RPMI7951 (cell line): ENCODE measurements around the gene KLK11. TPM values are rescaled to one million over a fixed set of nuclear protein-coding genes. Genes with fewer than 3 reads are reported as not detected.

Experiments
- DNase-seq: peaks from one replicate; pipeline ENCODE4 v3.0.0-alpha.2; 2012; ENCODE audit warnings: low read depth
- total RNA-seq: library from RNA; depleted of rRNA; stranded (reverse); fragments of >200 nt; shearing (Covaris generic); gene quantifications from 2 replicates; pipeline ENCODE4 v1.2.3, GENCODE V29; 2014; rRNA removed

The KLK11 gene
- total RNA-seq, 1 experiment from 2014 or later: not detected

- no peak for DNase-seq
Measured at GRCh38 chr19:50972795-50973376, 53.5 kb downstream of the KLK11 start.

Other genes with a start within 250 kb of the KLK11 start
- gene ACP4, start 236.2 kb downstream of the KLK11 start, total RNA-seq: not detected in 2 replicates
- gene KLK1, start 202.8 kb downstream of the KLK11 start, total RNA-seq: not detected in 2 replicates
- not detected in 2 replicates for gene KLK15, start 193.0 kb downstream of the KLK11 start, total RNA-seq
- gene KLK3, start 171.7 kb downstream of the KLK11 start, total RNA-seq: not detected in 2 replicates
- not detected in 2 replicates for gene KLK2, start 153.2 kb downstream of the KLK11 start, total RNA-seq
- not detected in 2 replicates for gene KLK4, start 115.2 kb downstream of the KLK11 start, total RNA-seq
- gene KLK5, start 73.6 kb downstream of the KLK11 start, total RNA-seq: not detected in 2 replicates
- not detected in 2 replicates for gene KLK6, start 57.0 kb downstream of the KLK11 start, total RNA-seq
- gene KLK7, start 42.7 kb downstream of the KLK11 start, total RNA-seq: not detected in 2 replicates
- not detected in 2 replicates for gene KLK8, start 25.0 kb downstream of the KLK11 start, total RNA-seq
- not detected in 2 replicates for gene KLK10, start 6.9 kb downstream of the KLK11 start, total RNA-seq
- gene KLK12, start 8.4 kb upstream of the KLK11 start, total RNA-seq: not detected in 2 replicates
- not detected in 2 replicates for gene KLK13, start 38.5 kb upstream of the KLK11 start, total RNA-seq
- not detected in 2 replicates for gene KLK14, start 56.3 kb upstream of the KLK11 start, total RNA-seq
- gene CTU1, start 81.8 kb upstream of the KLK11 start, total RNA-seq: 3.6 and 6.8 TPM in 2 replicates
- 0.10 TPM in 1 of 2 replicates, not detected in the other for gene SIGLEC9, start 98.3 kb upstream of the KLK11 start, total RNA-seq
- gene SIGLEC7, start 115.7 kb upstream of the KLK11 start, total RNA-seq: not detected in 2 replicates
- gene CD33, start 198.5 kb upstream of the KLK11 start, total RNA-seq: 2.1 and 2.4 TPM in 2 replicates
- gene SIGLECL1, start 224.5 kb upstream of the KLK11 start, total RNA-seq: not detected in 2 replicates